BLaER1 (cell line): Measurements from ENCODE around the gene TUSC2.

ENCODE experiments used
- H3K27ac ChIP-seq: shearing (Covaris generic); formaldehyde crosslinking; 2 replicates; pipeline ENCODE4 v1.8.1; 2022
- H3K27me3 ChIP-seq: shearing (Covaris generic); formaldehyde crosslinking; 2 replicates; pipeline ENCODE4 v1.8.1; 2022
- H3K36me3 ChIP-seq: shearing (Covaris generic); formaldehyde crosslinking; 2 replicates; pipeline ENCODE4 v1.8.1; 2022
- H3K4me1 ChIP-seq: shearing (Covaris generic); formaldehyde crosslinking; 2 replicates; pipeline ENCODE4 v1.8.1; 2022
- H3K4me2 ChIP-seq: shearing (Covaris generic); formaldehyde crosslinking; 2 replicates; pipeline ENCODE4 v1.8.1; 2022
- H3K4me3 ChIP-seq: shearing (Covaris generic); formaldehyde crosslinking; 2 replicates; pipeline ENCODE4 v1.8.1; 2022
- H3K9ac ChIP-seq: shearing (Covaris generic); formaldehyde crosslinking; 2 replicates; pipeline ENCODE4 v1.8.1; 2022
- H3K9me3 ChIP-seq: shearing (Covaris generic); formaldehyde crosslinking; 2 replicates; pipeline ENCODE4 v1.8.1; 2022
- H4K20me1 ChIP-seq: shearing (Covaris generic); formaldehyde crosslinking; 2 replicates; pipeline ENCODE4 v1.8.1; 2022
- Cebpa-rat ChIP-seq: shearing (Covaris generic); IDR thresholded peaks from 2 replicates; pipeline ENCODE4 v1.8.1; 2022

TUSC2 gene

DNA sequence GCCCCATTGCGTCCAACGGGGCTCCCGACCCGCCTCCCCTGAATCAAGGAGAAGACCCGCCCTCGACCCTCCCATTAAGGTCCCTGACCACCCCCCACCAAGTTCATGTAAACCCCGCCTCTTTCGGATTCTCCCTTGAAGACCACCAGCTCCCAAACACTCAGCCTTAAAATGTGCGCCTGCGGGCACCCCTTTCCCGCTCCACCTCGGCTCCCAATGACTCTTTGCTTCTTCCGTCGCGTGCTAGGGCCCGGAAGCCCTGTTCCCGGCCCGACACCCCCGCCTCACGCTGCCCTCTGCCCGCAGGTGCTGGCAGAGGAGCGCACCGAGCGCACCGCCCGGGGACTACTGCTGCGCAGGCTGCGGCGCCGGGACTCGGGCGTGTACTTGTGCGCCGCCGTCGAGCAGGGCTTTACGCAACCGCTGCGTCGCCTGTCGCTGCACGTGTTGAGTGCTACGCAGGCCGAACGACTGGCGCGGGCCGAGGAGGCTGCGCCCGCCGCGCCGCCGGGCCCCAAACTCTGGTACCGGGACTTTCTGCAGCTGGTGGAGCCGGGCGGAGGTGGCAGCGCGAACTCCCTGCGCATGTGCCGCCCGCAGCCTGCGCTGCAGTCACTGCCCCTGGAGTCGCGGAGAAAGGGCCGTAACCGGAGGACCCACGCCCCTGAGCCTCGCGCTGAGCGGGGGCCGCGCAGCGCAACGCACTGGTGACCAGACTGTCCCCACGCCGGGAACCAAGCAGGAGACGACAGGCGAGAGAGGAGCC, 51.8 kb downstream of the TUSC2 start:
- Histone ChIP-seq H3K4me1 (peaks cover 43% of the 10 kb centered on the region), H3K4me2 (peak overlapping the region; percentile 40), H3K9me3 (no peaks in the 10 kb centered on the region), H3K36me3 (no peaks in the 10 kb centered on the region), H3K27ac (no peak overlapping the region), H3K27me3 (peaks cover 69% of the 10 kb centered on the region), H3K9ac (no peak overlapping the region), H4K20me1 (peaks cover 37% of the 10 kb centered on the region), H3K4me3 (no peak overlapping the region)
- no peak for TF ChIP-seq Cebpa-rat

DNA sequence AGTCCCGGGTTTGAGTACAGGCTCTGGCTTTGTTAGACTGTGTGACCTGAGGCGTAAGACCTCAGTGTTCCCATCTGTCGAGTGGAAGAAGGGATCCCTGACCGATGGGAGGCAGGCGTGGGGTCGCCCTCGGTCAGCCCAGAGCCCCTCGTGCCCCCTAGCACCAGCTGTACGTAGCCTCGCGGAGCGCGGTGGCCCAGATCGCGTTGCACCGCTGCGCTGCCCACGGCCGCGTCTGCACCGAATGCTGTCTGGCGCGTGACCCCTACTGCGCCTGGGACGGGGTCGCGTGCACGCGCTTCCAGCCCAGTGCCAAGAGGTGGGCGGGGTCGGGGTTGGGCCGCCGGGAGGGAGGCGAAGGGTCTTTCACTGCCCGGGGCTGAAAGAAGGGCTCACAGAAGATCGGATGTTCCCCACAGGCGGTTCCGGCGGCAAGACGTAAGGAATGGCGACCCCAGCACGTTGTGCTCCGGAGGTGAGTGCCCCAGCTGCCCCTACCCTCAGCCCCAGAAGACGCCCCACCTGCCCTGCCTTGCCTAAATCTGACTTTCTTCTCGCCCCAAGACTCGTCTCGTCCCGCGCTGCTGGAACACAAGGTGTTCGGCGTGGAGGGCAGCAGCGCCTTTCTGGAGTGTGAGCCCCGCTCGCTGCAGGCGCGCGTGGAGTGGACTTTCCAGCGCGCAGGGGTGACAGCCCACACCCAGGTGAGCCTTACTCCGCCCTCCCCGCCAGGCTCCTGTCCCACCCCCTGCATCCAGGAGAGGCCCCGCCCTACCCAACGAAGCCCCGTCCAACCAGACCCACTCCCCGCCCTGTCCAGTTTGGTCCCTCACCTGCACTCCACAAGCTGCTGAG, 52.7 kb downstream of the TUSC2 start:
- no peaks in the 10 kb centered on the region for H3K36me3 ChIP-seq
- no peak for TF ChIP-seq Cebpa-rat
- peaks cover 37% of the 10 kb centered on the region for H4K20me1 ChIP-seq
- H3K4me2 ChIP-seq, result peak overlapping the region; percentile 40
- H3K27me3 ChIP-seq, result peaks cover 69% of the 10 kb centered on the region
- H3K27ac ChIP-seq, result no peak overlapping the region
- H3K9ac ChIP-seq, result no peak overlapping the region
- H3K9me3 ChIP-seq, result no peaks in the 10 kb centered on the region
- H3K4me1 ChIP-seq, result peaks cover 49% of the 10 kb centered on the region
- H3K4me3 ChIP-seq, result 0 out of 2 replicates have a peak overlapping the region, but pooled peaks have one; percentile 7
